ENCODE measurements around the gene KDM4C.

The KDM4C gene

GRCh38 chr9:6884101-6884500 is 126.3 kb downstream of the KDM4C start:
- H2AFZ ChIP-seq (ENCODE audit: low read depth, low read length): no peak overlapping the region
- no peaks in the 10 kb centered on the region for H3K9me3 ChIP-seq (ENCODE audit: insufficient read depth, low read length, severe bottlenecking)
- H3K79me2 ChIP-seq (ENCODE audit: insufficient read depth, low read length): no peaks in the 10 kb centered on the region
- H3K9ac ChIP-seq (ENCODE audit: low read depth, low read length): no peak overlapping the region
- H3K4me1 ChIP-seq (ENCODE audit: insufficient read depth, low read length): no peaks in the 10 kb centered on the region
- TF ChIP-seq CTCF (IDR thresholded peaks at IDR 0.05; ENCODE audit: borderline replicate concordance, extremely low read depth, low read length, poor library complexity, severe bottlenecking) (no peak), EZH2 (IDR thresholded peaks at IDR 0.05; ENCODE audit: borderline replicate concordance, low read depth, low read length, severe bottlenecking) (no peak)
- no peak overlapping the region for H3K4me3 ChIP-seq (ENCODE audit: low read depth in 1 of 2, low read length in 2 of 2)
- H3K36me3 ChIP-seq (ENCODE audit: insufficient read depth, low read length): no peaks in the 10 kb centered on the region; the same call in 1 of the 2 replicates
- no peak for DNase-seq
- ATAC-seq (ENCODE audit: insufficient read depth, low read depth): no peak
- no peaks in the 10 kb centered on the region for H3K27me3 ChIP-seq (ENCODE audit: insufficient read depth, low read length, poor library complexity)
- no peaks in the 10 kb centered on the region for H4K20me1 ChIP-seq (ENCODE audit: insufficient read depth, low read length)
- no peak overlapping the region for H3K4me2 ChIP-seq (ENCODE audit: insufficient read depth, low read length)
- H3K27ac ChIP-seq (ENCODE audit: low read length): no peak overlapping the region

DNA sequence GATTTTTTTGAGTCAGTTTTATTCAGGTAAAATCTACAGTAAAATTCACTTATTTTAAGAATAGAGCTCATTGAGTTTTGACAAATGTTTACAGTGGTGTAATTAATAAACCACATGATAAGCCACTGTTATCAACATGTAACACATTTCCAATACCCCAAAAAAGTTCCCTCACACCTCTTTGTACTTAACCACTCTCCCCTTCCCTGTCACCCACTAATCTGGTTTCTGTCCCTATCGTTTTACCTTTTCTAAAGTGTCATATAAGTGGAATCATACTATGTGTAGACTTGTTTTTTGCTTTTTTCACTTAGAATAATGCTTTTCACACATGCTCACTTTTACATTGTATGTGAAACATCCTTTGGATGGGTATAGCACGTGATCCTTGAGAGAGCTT is 127.2 kb downstream of the KDM4C start:
- Histone ChIP-seq H2AFZ (ENCODE audit: low read depth, low read length) (no peak overlapping the region), H3K27ac (ENCODE audit: low read length) (no peak overlapping the region), H3K9ac (ENCODE audit: low read depth, low read length) (no peak overlapping the region), H4K20me1 (ENCODE audit: insufficient read depth, low read length) (no peaks in the 10 kb centered on the region), H3K27me3 (ENCODE audit: insufficient read depth, low read length, poor library complexity) (no peaks in the 10 kb centered on the region), H3K4me1 (ENCODE audit: insufficient read depth, low read length) (no peaks in the 10 kb centered on the region), H3K4me2 (ENCODE audit: insufficient read depth, low read length) (no peak overlapping the region), H3K79me2 (ENCODE audit: insufficient read depth, low read length) (no peaks in the 10 kb centered on the region), H3K36me3 (ENCODE audit: insufficient read depth, low read length) (peaks cover 3% of the 10 kb centered on the region), H3K9me3 (ENCODE audit: insufficient read depth, low read length, severe bottlenecking) (no peaks in the 10 kb centered on the region), H3K4me3 (ENCODE audit: low read depth in 1 of 2, low read length in 2 of 2) (no peak overlapping the region)
- ATAC-seq (ENCODE audit: insufficient read depth, low read depth): no peak
- TF ChIP-seq EZH2 (IDR thresholded peaks at IDR 0.05; ENCODE audit: borderline replicate concordance, low read depth, low read length, severe bottlenecking): no peak
- DNase-seq: no peak

DNA sequence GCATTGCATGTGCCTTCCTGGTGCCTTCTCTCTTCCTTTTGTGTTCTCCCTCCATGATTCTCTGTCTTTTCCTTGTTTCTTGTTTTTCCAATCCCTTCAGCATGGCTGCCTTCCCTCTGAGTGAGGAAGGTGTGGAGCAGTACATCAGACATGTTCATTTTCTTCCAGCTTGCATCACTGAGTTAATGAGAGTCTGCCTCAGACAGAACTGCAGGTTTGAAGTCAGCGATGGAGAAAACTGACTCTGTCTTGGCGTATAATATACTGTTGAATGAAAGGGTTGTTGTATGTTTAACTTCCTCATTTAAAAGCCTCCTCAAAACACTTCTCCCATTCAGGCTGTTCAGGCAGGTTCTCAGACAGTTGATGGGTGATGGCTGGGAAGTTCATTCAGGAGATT is 129.3 kb downstream of the KDM4C start:
- no peaks in the 10 kb centered on the region for H3K79me2 ChIP-seq (ENCODE audit: insufficient read depth, low read length)
- H2AFZ ChIP-seq (ENCODE audit: low read depth, low read length): no peak overlapping the region
- no peak overlapping the region for H3K27ac ChIP-seq (ENCODE audit: low read length)
- H3K9ac ChIP-seq (ENCODE audit: low read depth, low read length): no peak overlapping the region
- DNase-seq (no peak), ATAC-seq (ENCODE audit: insufficient read depth, low read depth) (no peak)
- peaks cover 3% of the 10 kb centered on the region for H3K36me3 ChIP-seq (ENCODE audit: insufficient read depth, low read length)
- TF ChIP-seq EZH2 (IDR thresholded peaks at IDR 0.05; ENCODE audit: borderline replicate concordance, low read depth, low read length, severe bottlenecking) (no peak), CTCF (IDR thresholded peaks at IDR 0.05; ENCODE audit: borderline replicate concordance, extremely low read depth, low read length, poor library complexity, severe bottlenecking) (no peak)
- H3K9me3 ChIP-seq (ENCODE audit: insufficient read depth, low read length, severe bottlenecking): no peaks in the 10 kb centered on the region
- H3K27me3 ChIP-seq (ENCODE audit: insufficient read depth, low read length, poor library complexity): no peaks in the 10 kb centered on the region
- H4K20me1 ChIP-seq (ENCODE audit: insufficient read depth, low read length): no peaks in the 10 kb centered on the region
- H3K4me3 ChIP-seq (ENCODE audit: low read depth in 1 of 2, low read length in 2 of 2): no peak overlapping the region
- H3K4me1 ChIP-seq (ENCODE audit: insufficient read depth, low read length): no peaks in the 10 kb centered on the region
- H3K4me2 ChIP-seq (ENCODE audit: insufficient read depth, low read length): no peak overlapping the region

DNA sequence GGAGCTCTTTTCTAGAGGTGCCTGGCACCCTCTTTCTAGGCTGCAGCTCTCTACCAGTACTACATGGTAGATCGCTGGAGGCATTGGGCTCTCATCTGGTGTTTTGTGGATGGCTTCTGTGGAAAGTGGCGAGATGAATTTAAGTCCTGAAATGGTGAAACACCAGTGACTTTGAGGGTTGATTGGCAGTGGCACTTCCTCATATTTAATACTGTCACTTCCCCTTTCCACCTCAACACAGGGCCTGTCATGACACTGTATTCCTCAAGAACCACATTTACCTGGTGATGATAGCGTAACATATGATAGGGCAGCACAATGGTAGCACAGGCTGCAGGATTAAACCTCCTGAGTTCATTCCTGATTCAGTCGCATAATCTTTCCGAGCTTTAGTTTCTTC is 132.1 kb downstream of the KDM4C start:
- H3K9me3 ChIP-seq (ENCODE audit: insufficient read depth, low read length, severe bottlenecking): no peaks in the 10 kb centered on the region
- no peak overlapping the region for H3K4me3 ChIP-seq (ENCODE audit: low read depth in 1 of 2, low read length in 2 of 2)
- H3K36me3 ChIP-seq (ENCODE audit: insufficient read depth, low read length): peaks cover 7% of the 10 kb centered on the region
- DNase-seq (no peak), ATAC-seq (ENCODE audit: insufficient read depth, low read depth) (no peak)
- peaks cover 16% of the 10 kb centered on the region for H3K4me1 ChIP-seq (ENCODE audit: insufficient read depth, low read length)
- H3K79me2 ChIP-seq (ENCODE audit: insufficient read depth, low read length): no peaks in the 10 kb centered on the region
- no peak overlapping the region for H3K9ac ChIP-seq (ENCODE audit: low read depth, low read length)
- H3K4me2 ChIP-seq (ENCODE audit: insufficient read depth, low read length): no peak overlapping the region
- no peaks in the 10 kb centered on the region for H3K27me3 ChIP-seq (ENCODE audit: insufficient read depth, low read length, poor library complexity)
- no peak overlapping the region for H3K27ac ChIP-seq (ENCODE audit: low read length)
- H4K20me1 ChIP-seq (ENCODE audit: insufficient read depth, low read length): no peaks in the 10 kb centered on the region
- no peak overlapping the region for H2AFZ ChIP-seq (ENCODE audit: low read depth, low read length)
- TF ChIP-seq EZH2 (IDR thresholded peaks at IDR 0.05; ENCODE audit: borderline replicate concordance, low read depth, low read length, severe bottlenecking): no peak
- no peak for TF ChIP-seq CTCF (IDR thresholded peaks at IDR 0.05; ENCODE audit: borderline replicate concordance, extremely low read depth, low read length, poor library complexity, severe bottlenecking)

All from DND-41 (cell line).